ENCODE data around the gene BAZ1B. TPM values are rescaled to one million over a fixed set of nuclear protein-coding genes. Genes with fewer than 3 reads are reported as not detected.

The BAZ1B gene
- total RNA-seq, 2 donors from 2014 or later: 28.3 to 32.3 TPM

DNA sequence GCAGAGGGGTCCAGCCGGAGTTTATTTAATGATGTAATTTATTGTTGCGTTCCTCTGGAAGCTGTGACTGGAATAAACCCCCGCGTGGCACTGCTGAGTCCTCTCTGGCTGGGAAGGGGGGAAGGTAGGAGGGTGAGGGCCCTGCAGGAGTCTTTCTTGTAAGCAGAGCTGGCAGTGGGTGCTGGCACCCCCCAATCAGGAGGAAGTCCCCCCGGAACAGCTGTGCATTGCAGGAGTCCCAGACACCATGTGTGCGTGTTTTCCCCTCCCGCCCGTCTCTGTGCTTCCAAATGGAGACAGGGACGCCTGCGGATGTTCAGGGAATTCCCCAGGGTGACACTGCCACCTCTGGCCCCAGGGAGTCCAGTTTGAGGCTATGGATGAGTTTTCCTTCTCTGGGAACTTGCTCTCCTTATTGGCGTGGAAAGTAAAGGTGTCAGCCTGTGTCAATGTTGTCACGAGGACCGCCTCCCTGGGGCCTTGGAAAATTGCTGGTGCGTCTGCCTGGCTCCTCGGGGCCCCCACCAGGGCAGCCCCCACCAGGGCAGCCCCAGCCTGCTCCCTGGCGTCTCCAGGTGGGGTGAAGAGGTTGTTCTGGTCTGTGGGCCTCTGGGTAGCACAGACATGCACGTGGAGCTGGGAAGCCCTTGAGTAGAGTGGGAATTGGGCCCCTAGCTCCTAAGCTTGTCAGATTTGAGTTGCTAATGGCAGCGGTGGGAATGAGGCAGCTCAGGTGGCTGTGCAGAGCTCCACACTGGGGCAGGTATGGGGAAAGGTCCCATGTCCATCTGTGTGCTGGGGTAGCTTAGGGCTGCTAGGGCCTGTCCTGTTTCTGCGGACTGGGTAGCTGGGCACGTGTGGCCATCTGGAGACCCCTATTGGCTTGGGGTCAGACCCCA lies 85.8 kb downstream of the BAZ1B start:
- 45 to 51% methylated on average over 13 to 20 of the region's 20 CpGs for WGBS, 2 donors
- no peak for ATAC-seq

DNA sequence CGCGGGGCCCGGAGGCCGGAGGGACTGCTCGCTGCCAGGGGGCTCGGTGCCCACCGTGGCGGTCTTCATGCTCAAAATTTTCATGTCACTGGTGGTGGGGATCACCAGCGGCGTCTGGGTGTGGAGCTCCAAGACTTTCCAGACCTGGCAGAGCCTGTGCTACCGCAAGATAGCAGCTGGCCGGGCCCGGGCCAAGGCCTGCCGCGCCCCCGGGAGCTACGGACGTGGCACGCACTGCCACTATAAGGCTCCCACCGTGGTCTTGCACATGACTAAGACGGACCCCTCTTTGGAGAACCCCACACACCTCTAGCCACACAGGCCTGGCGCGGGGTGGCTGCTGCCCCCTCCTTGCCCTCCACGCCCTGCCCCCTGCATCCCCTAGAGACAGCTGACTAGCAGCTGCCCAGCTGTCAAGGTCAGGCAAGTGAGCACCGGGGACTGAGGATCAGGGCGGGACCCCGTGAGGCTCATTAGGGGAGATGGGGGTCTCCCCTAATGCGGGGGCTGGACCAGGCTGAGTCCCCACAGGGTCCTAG lies 86.6 kb downstream of the BAZ1B start:
- ATAC-seq: no peak
- 70 to 82% methylated on average over 17 to 24 of the region's 28 CpGs for WGBS, 2 donors
- intact Hi-C loops (cut with DNase I): no loop called here

More for the DNA sequence above, 85.8 kb downstream of the BAZ1B start:
- Histone ChIP-seq H3K36me3 (replicated peaks in 1 of 2; ENCODE audit: insufficient read depth in 1 of 2, low read depth in 2 of 2) (peaks cover 0 to 6% of the 10 kb centered on the region in 2 donors), H3K9me3 (no peaks in the 10 kb centered on the region), H3K27ac (no peak overlapping the region), H3K27me3 (no peaks in the 10 kb centered on the region), H3K4me3 (no peak overlapping the region), H3K4me1 (peaks cover 5% of the 10 kb centered on the region)
- no peak for DNase-seq
- intact Hi-C loops (cut with DNase I): no loop called here
- TF ChIP-seq, protein P1, sequence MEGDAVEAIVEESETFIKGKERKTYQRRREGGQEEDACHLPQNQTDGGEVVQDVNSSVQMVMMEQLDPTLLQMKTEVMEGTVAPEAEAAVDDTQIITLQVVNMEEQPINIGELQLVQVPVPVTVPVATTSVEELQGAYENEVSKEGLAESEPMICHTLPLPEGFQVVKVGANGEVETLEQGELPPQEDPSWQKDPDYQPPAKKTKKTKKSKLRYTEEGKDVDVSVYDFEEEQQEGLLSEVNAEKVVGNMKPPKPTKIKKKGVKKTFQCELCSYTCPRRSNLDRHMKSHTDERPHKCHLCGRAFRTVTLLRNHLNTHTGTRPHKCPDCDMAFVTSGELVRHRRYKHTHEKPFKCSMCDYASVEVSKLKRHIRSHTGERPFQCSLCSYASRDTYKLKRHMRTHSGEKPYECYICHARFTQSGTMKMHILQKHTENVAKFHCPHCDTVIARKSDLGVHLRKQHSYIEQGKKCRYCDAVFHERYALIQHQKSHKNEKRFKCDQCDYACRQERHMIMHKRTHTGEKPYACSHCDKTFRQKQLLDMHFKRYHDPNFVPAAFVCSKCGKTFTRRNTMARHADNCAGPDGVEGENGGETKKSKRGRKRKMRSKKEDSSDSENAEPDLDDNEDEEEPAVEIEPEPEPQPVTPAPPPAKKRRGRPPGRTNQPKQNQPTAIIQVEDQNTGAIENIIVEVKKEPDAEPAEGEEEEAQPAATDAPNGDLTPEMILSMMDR (IDR thresholded peaks at IDR 0.05): no peak
- no peak for TF ChIP-seq POLR2A (IDR thresholded peaks at IDR 0.05)

DNA sequence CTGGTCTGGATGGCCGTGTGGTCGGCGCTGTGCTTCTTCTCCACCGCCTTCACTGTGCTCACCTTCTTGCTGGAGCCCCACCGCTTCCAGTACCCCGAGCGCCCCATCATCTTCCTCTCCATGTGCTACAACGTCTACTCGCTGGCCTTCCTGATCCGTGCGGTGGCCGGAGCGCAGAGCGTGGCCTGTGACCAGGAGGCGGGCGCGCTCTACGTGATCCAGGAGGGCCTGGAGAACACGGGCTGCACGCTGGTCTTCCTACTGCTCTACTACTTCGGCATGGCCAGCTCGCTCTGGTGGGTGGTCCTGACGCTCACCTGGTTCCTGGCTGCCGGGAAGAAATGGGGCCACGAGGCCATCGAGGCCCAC lies 87.4 kb downstream of the BAZ1B start:
- Histone ChIP-seq H3K27me3 (no peaks in the 10 kb centered on the region), H3K4me1 (peaks cover 5% of the 10 kb centered on the region), H3K9me3 (no peaks in the 10 kb centered on the region), H3K4me3 (no peak overlapping the region), H3K27ac (no peak overlapping the region), H3K36me3 (replicated peaks in 1 of 2; ENCODE audit: insufficient read depth in 1 of 2, low read depth in 2 of 2) (no peaks in the 10 kb centered on the region)
- intact Hi-C loops (cut with DNase I): no loop called here
- TF ChIP-seq POLR2A (IDR thresholded peaks at IDR 0.05): no peak
- TF ChIP-seq, protein P1 (IDR thresholded peaks at IDR 0.05): no peak
- ATAC-seq (no peak), DNase-seq (no peak)
- 95 to 100% methylated on average over 13 to 22 of the region's 26 CpGs for WGBS, 2 donors

More for the DNA sequence above, 86.6 kb downstream of the BAZ1B start:
- Histone ChIP-seq H3K27ac (no peak overlapping the region), H3K4me1 (peaks cover 5% of the 10 kb centered on the region), H3K4me3 (no peak overlapping the region), H3K36me3 (replicated peaks in 1 of 2; ENCODE audit: insufficient read depth in 1 of 2, low read depth in 2 of 2) (peaks cover 0 to 2% of the 10 kb centered on the region in 2 donors), H3K27me3 (no peaks in the 10 kb centered on the region), H3K9me3 (no peaks in the 10 kb centered on the region)
- DNase-seq: peak in 1 of 4 donors; percentile 15
- no peak for TF ChIP-seq POLR2A (IDR thresholded peaks at IDR 0.05)
- TF ChIP-seq, protein P1 (IDR thresholded peaks at IDR 0.05): no peak

DNA sequence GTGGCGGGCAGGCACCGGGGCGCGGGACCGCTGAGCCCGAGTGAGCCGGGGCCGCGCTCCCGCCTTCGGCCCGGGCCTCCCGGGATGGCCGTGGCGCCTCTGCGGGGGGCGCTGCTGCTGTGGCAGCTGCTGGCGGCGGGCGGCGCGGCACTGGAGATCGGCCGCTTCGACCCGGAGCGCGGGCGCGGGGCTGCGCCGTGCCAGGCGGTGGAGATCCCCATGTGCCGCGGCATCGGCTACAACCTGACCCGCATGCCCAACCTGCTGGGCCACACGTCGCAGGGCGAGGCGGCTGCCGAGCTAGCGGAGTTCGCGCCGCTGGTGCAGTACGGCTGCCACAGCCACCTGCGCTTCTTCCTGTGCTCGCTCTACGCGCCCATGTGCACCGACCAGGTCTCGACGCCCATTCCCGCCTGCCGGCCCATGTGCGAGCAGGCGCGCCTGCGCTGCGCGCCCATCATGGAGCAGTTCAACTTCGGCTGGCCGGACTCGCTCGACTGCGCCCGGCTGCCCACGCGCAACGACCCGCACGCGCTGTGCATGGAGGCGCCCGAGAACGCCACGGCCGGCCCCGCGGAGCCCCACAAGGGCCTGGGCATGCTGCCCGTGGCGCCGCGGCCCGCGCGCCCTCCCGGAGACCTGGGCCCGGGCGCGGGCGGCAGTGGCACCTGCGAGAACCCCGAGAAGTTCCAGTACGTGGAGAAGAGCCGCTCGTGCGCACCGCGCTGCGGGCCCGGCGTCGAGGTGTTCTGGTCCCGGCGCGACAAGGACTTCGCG lies 88.0 kb downstream of the BAZ1B start:
- Histone ChIP-seq H3K9me3 (no peaks in the 10 kb centered on the region), H3K27ac (no peak overlapping the region), H3K4me3 (no peak overlapping the region), H3K4me1 (peaks cover 5% of the 10 kb centered on the region), H3K27me3 (no peaks in the 10 kb centered on the region), H3K36me3 (replicated peaks in 1 of 2; ENCODE audit: insufficient read depth in 1 of 2, low read depth in 2 of 2) (no peaks in the 10 kb centered on the region)
- DNase-seq (peak in 3 of 4 donors; percentile 20 to 36 (median 31)), ATAC-seq (peak; percentile 47)
- WGBS, 2 donors: 13 to 80% methylated on average over 9 to 60 of the region's 110 CpGs
- intact Hi-C loops (cut with DNase I): no loop called here
- no peak for TF ChIP-seq POLR2A (IDR thresholded peaks at IDR 0.05)
- TF ChIP-seq, protein P1 (IDR thresholded peaks at IDR 0.05): no peak

Data from body of pancreas (tissue), 4 donors.